Stimulated activated memory B cell treated with anti-CD40 and anti-IgM and Interleukin-4, amounts not matched to agents 10 μg/mL and 1 μg/mL and 100 μg/mL, for 72 hours (primary cell): ENCODE data around the gene ACAD10.

Experiments
- ATAC-seq: fragments of 150-1000 bp; cut with Tn5 transposase; 2 replicates; pipeline ENCODE4 v1.10.0; 2021
- H3K27ac Mint-ChIP-seq: one replicate; pipeline ENCODE4 v1.8.0; 2022; ENCODE audit warnings: mild to moderate bottlenecking, mixed read lengths
- H3K27me3 Mint-ChIP-seq: one replicate; pipeline ENCODE4 v1.8.0; 2022; ENCODE audit warnings: mixed read lengths
- H3K36me3 Mint-ChIP-seq: one replicate; pipeline ENCODE4 v1.8.0; 2022; ENCODE audit warnings: mixed read lengths
- H3K4me1 Mint-ChIP-seq: one replicate; pipeline ENCODE4 v1.8.0; 2022; ENCODE audit warnings: mixed read lengths
- H3K4me3 Mint-ChIP-seq: one replicate; pipeline ENCODE4 v1.8.0; 2022; ENCODE audit warnings: mild to moderate bottlenecking, moderate library complexity, mixed read lengths
- H3K9me3 Mint-ChIP-seq: one replicate; pipeline ENCODE4 v1.8.0; 2022; ENCODE audit warnings: mixed read lengths

ACAD10 gene

GRCh38 chr12:111792155-111792855 lies 106.5 kb downstream of the ACAD10 start:
- Mint-ChIP-seq H3K9me3 (no peaks in the 10 kb centered on the region), H3K27me3 (no peaks in the 10 kb centered on the region), H3K27ac (no peak overlapping the region), H3K36me3 (peaks cover 15% of the 10 kb centered on the region), H3K4me3 (no peak overlapping the region), H3K4me1 (no peaks in the 10 kb centered on the region)
- ATAC-seq: no peak

GRCh38 chr12:111792856-111793235 lies 107.0 kb downstream of the ACAD10 start:
- Mint-ChIP-seq H3K9me3 (no peaks in the 10 kb centered on the region), H3K36me3 (peaks cover 18% of the 10 kb centered on the region), H3K27me3 (no peaks in the 10 kb centered on the region), H3K4me3 (no peak overlapping the region), H3K27ac (no peak overlapping the region), H3K4me1 (no peaks in the 10 kb centered on the region)
- ATAC-seq: no peak

- no peaks in the 10 kb centered on the region for H3K27me3 Mint-ChIP-seq
- no peak overlapping the region for H3K4me3 Mint-ChIP-seq
- no peak for ATAC-seq
- peaks cover 26% of the 10 kb centered on the region for H3K36me3 Mint-ChIP-seq
- H3K4me1 Mint-ChIP-seq: no peaks in the 10 kb centered on the region
- no peaks in the 10 kb centered on the region for H3K9me3 Mint-ChIP-seq
- H3K27ac Mint-ChIP-seq: no peak overlapping the region
Measured at GRCh38 chr12:111798182-111798581, 112.3 kb downstream of the ACAD10 start.

GRCh38 chr12:111799758-111800157 lies 113.9 kb downstream of the ACAD10 start:
- H3K9me3 Mint-ChIP-seq: no peaks in the 10 kb centered on the region
- H3K36me3 Mint-ChIP-seq: peaks cover 18% of the 10 kb centered on the region
- no peak overlapping the region for H3K4me3 Mint-ChIP-seq
- ATAC-seq: no peak
- no peaks in the 10 kb centered on the region for H3K4me1 Mint-ChIP-seq
- no peak overlapping the region for H3K27ac Mint-ChIP-seq
- H3K27me3 Mint-ChIP-seq: no peaks in the 10 kb centered on the region

- Mint-ChIP-seq H3K36me3 (peaks cover 9% of the 10 kb centered on the region), H3K4me3 (no peak overlapping the region), H3K4me1 (no peaks in the 10 kb centered on the region), H3K27me3 (no peaks in the 10 kb centered on the region), H3K9me3 (no peaks in the 10 kb centered on the region), H3K27ac (no peak overlapping the region)
- no peak for ATAC-seq
Measured at GRCh38 chr12:111803038-111803626, 117.3 kb downstream of the ACAD10 start.

- Mint-ChIP-seq H3K4me3 (no peak overlapping the region), H3K9me3 (no peaks in the 10 kb centered on the region), H3K36me3 (peaks cover 5% of the 10 kb centered on the region), H3K27ac (no peak overlapping the region), H3K27me3 (no peaks in the 10 kb centered on the region), H3K4me1 (no peaks in the 10 kb centered on the region)
- ATAC-seq: no peak
Measured at GRCh38 chr12:111803851-111804250, 118.0 kb downstream of the ACAD10 start.

GRCh38 chr12:111806304-111806703 lies 120.5 kb downstream of the ACAD10 start:
- no peaks in the 10 kb centered on the region for H3K4me1 Mint-ChIP-seq
- no peak overlapping the region for H3K4me3 Mint-ChIP-seq
- no peak for ATAC-seq
- no peaks in the 10 kb centered on the region for H3K36me3 Mint-ChIP-seq
- H3K27me3 Mint-ChIP-seq: no peaks in the 10 kb centered on the region
- no peak overlapping the region for H3K27ac Mint-ChIP-seq
- no peaks in the 10 kb centered on the region for H3K9me3 Mint-ChIP-seq
